Uterus (tissue), 4 donors: ENCODE results near the gene SYNPO. TPM values are rescaled to one million over a fixed set of nuclear protein-coding genes. Genes with fewer than 3 reads are reported as not detected.

Experiments
- DNase-seq, 2 donors: peaks; one replicate each; pipeline ENCODE4 v3.0.0-alpha.2; 2019 to 2020
- H3K27ac ChIP-seq, 2 donors: fragments of 200-600 bp; sonication (generic); 1 replicate in 1 of 2; 2 replicates in 1 of 2; pipeline ENCODE4 v1.5.1; 2016 to 2018
- H3K27me3 ChIP-seq, 2 donors: fragments of 200-600 bp; sonication (generic); one replicate each; pipeline ENCODE4 v1.5.1; 2018 to 2019; ENCODE audit warnings: control low read depth in 1 of 2
- H3K36me3 ChIP-seq, 2 donors: fragments of 200-600 bp; sonication (generic); one replicate each; pipeline ENCODE4 v1.5.1; 2019; ENCODE audit warnings: control low read depth in 1 of 2
- H3K4me1 ChIP-seq, 2 donors: fragments of 200-600 bp; sonication (generic); one replicate each; pipeline ENCODE4 v1.5.1; 2018 to 2019; ENCODE audit warnings: control low read depth in 1 of 2
- H3K4me3 ChIP-seq, 2 donors: fragments of 200-600 bp; sonication (generic); 1 replicate in 1 of 2; 2 replicates in 1 of 2; pipeline ENCODE4 v1.5.1; 2018 to 2019; ENCODE audit warnings: mild to moderate bottlenecking in 1 of 2
- H3K9me3 ChIP-seq, 2 donors: fragments of 200-600 bp; sonication (generic); one replicate each; pipeline ENCODE4 v1.5.1; 2019; ENCODE audit warnings: control low read depth in 1 of 2
- POLR2A ChIP-seq, 2 donors: fragments of 450-650 bp; IDR thresholded peaks; one replicate each; pipeline ENCODE4 v1.6.1; 2016; ENCODE audit warnings: antibody characterized with exemption in 2 of 2, mild to moderate bottlenecking in 1 of 2, moderate library complexity in 1 of 2
- intact Hi-C: fragments of 100-400 bp; cut with DNase I; formaldehyde crosslinking; loops from one replicate; pipeline ENCODE4 v1.15.1; 2023; ENCODE audit warnings: low total_unique reads
- total RNA-seq, 4 donors: library from RNA; depleted of rRNA in 3 of 4; stranded (reverse); fragments of >200 nt in 3 of 4; gene quantifications; one replicate each; pipeline versions ENCODE4 v1.1.0 to v1.2.4, GENCODE V29; 2014 to 2023
- TF ChIP-seq, protein P1 (sequence below), 4 experiments: fragments of 200-600 bp in 2 of 4; fragments of 450-650 bp in 2 of 4; sonication (generic) in 2 of 4; IDR thresholded peaks; one replicate each; pipeline ENCODE4 v1.5.1; 2016 to 2019; ENCODE audit warnings: antibody characterized with exemption in 4 of 4, mild to moderate bottlenecking in 2 of 4, moderate library complexity in 1 of 4
- donor health status: DM: yes; HTN: yes; CAD: no.

The SYNPO gene
- total RNA-seq, 4 donors from 2014 or later: 3.6 to 146 (median 10.6) TPM

DNA sequence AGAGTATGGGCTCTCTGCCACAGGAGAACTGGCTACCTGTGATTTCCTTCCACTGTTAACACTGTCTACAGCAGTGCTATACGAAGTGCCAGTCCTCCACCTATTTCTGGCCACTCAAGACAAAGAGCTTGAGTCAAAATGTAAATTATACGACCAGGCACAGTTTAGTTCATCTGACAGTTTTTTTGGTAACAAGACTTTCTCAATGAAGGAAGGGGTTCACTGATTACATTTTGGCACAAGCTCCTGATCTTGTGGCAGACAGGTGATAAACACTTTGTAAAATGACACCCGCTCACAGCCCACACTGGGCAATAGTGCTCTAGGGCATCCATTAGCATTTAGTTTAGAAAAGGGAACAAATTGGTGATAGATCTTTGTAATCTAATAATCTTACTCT is 51.8 kb downstream of the SYNPO start:
- H3K4me1 ChIP-seq: no peaks in the 10 kb centered on the region
- no peak for DNase-seq
- H3K9me3 ChIP-seq: no peaks in the 10 kb centered on the region
- TF ChIP-seq POLR2A (IDR thresholded peaks at IDR 0.05): no peak
- TF ChIP-seq, protein P1, sequence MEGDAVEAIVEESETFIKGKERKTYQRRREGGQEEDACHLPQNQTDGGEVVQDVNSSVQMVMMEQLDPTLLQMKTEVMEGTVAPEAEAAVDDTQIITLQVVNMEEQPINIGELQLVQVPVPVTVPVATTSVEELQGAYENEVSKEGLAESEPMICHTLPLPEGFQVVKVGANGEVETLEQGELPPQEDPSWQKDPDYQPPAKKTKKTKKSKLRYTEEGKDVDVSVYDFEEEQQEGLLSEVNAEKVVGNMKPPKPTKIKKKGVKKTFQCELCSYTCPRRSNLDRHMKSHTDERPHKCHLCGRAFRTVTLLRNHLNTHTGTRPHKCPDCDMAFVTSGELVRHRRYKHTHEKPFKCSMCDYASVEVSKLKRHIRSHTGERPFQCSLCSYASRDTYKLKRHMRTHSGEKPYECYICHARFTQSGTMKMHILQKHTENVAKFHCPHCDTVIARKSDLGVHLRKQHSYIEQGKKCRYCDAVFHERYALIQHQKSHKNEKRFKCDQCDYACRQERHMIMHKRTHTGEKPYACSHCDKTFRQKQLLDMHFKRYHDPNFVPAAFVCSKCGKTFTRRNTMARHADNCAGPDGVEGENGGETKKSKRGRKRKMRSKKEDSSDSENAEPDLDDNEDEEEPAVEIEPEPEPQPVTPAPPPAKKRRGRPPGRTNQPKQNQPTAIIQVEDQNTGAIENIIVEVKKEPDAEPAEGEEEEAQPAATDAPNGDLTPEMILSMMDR (IDR thresholded peaks at IDR 0.05): no peak
- no peak overlapping the region for H3K4me3 ChIP-seq
- intact Hi-C loops: no loop called here
- H3K36me3 ChIP-seq: no peaks in the 10 kb centered on the region
- no peak overlapping the region for H3K27ac ChIP-seq
- no peaks in the 10 kb centered on the region for H3K27me3 ChIP-seq

DNA sequence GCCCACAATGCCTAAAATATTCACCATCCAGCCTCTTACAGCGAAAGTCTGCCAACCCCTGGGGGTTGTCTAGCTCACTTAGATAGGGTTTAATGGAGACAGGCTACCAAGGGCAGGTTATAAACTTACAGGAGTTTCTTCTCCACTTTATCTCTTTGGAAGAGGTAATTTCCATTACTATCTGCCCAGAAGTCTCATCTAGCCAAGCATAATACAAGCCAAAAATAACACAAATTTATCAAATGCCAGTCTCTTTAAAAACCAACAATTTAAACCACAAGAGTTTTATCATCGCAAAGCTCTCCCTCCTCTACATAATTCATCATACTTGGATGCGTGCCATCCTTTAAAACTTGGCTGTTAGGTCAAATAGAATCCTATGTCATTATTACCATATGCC is 54.2 kb downstream of the SYNPO start:
- peaks cover 0 to under 1% of the 10 kb centered on the region in 2 donors for H3K4me1 ChIP-seq
- intact Hi-C loops: no loop called here
- TF ChIP-seq POLR2A (IDR thresholded peaks at IDR 0.05): no peak
- TF ChIP-seq, protein P1 (IDR thresholded peaks at IDR 0.05): no peak
- H3K27me3 ChIP-seq: no peaks in the 10 kb centered on the region
- no peak overlapping the region for H3K4me3 ChIP-seq
- no peak overlapping the region for H3K27ac ChIP-seq
- no peaks in the 10 kb centered on the region for H3K36me3 ChIP-seq
- no peaks in the 10 kb centered on the region for H3K9me3 ChIP-seq
- no peak for DNase-seq

DNA sequence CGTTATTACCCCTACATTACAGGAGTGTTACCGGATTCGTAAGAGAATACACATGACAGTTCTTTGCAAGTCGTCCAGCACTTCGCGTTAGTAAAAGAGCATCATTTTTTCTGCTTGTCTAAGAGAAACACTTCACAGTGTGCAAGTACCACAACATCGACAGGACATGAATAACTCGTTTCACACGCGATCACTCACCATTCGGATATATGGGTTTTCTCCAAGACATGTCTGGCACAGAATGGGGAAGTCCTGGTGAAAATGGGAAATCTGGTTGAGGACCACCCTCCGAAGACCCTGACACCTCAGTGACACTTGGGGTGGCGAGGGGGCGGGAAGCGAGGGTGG is 59.8 kb downstream of the SYNPO start:
- no peaks in the 10 kb centered on the region for H3K36me3 ChIP-seq
- no peaks in the 10 kb centered on the region for H3K9me3 ChIP-seq
- no peak for DNase-seq
- H3K27ac ChIP-seq: peak overlapping the region; percentile 97 to 98
- intact Hi-C loops: no loop called here
- TF ChIP-seq POLR2A (IDR thresholded peaks at IDR 0.05): no peak
- TF ChIP-seq, protein P1 (IDR thresholded peaks at IDR 0.05): no peak
- peaks cover 0 to 4% of the 10 kb centered on the region in 2 donors for H3K4me1 ChIP-seq
- no peaks in the 10 kb centered on the region for H3K27me3 ChIP-seq
- H3K4me3 ChIP-seq: peak overlapping the region; percentile 86 to 99

DNA sequence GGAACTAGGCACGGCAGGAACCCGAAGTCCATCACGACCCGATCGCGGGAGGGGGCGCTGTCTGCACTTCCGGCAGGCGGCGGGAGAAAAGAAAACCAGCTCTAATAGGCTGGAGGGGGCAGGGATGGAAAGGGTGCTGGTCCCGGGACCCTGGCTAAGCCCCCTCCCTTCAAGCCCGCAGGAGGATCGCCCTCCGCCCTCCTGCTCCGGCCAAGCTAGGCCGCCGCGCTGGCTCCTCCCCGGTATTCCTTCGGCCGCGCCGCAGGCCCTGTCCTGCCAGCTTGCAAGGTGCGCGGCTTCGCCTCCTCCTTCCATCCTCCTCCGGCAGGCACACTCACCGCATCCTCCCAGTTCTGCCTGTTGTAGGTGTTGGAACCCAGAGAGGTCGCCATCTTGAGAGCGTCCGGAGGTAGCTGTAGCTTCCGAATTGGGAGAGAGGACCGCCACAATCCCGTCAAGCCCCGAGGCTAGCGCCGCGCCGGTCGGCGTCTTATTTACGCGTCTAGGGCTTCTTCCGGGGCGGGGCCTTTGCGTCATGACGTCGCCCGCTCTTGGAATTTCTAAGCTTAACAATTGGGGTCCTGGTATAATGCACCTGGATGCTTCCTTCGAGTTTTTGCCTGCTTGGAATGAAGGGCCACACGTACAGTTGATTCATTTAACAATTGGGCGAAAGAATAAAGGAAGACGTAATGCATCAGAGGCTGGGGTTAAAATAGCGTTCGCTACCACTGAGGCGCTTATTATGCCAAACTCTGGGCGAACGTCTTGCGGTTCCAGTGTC is 60.3 kb downstream of the SYNPO start, which contains the start of gene RBM22:
RBM22 (minus strand) TSS at position 469 of the 784 bp plus-strand sequence; CDS start at position 392, 77 bp downstream.
- peaks cover 0 to 4% of the 10 kb centered on the region in 2 donors for H3K4me1 ChIP-seq
- TF ChIP-seq, protein P1 (IDR thresholded peaks at IDR 0.05): peak; percentile 25 to 66 (median 56)
- TF ChIP-seq POLR2A (IDR thresholded peaks at IDR 0.05): peak; percentile 82 to 83

DNA sequence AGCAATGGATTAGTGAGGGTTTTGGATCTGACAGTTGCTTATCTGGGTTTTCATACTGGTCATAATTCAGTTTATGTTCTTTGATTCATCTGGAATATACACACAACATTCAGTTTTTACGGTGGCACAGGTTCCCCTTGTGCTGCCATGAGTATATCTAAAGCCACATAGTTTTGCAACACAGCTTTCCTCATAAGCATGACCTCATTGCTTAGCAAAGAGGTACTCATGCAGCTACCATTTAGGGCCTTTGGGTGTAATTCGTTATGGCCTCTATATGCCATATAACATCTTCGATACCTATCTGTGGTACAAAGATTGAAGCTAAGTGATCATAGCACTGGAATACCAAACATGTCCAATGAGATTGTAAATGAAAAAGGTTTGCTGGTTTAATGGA is 63.3 kb downstream of the SYNPO start:
- Histone ChIP-seq H3K27ac (no peak overlapping the region), H3K27me3 (no peaks in the 10 kb centered on the region), H3K4me3 (no peak overlapping the region), H3K4me1 (peaks cover 0 to 4% of the 10 kb centered on the region in 2 donors), H3K36me3 (no peaks in the 10 kb centered on the region), H3K9me3 (no peaks in the 10 kb centered on the region)
- no peak for DNase-seq
- no peak for TF ChIP-seq POLR2A (IDR thresholded peaks at IDR 0.05)
- TF ChIP-seq, protein P1 (IDR thresholded peaks at IDR 0.05): no peak
- intact Hi-C loops: no loop called here

More for the DNA sequence above, 60.3 kb downstream of the SYNPO start, which contains the start of gene RBM22:
- H3K9me3 ChIP-seq: no peaks in the 10 kb centered on the region
- peak within 1 kb of the TSS; percentile 97 to 98 for H3K27ac ChIP-seq
- peak within 1 kb of the TSS; percentile 86 to 99 for H3K4me3 ChIP-seq
- peak; percentile 91 to 94 for DNase-seq
- H3K36me3 ChIP-seq: no peaks in the 10 kb centered on the region
- no peaks in the 10 kb centered on the region for H3K27me3 ChIP-seq
- intact Hi-C loops: no loop called here
